Measurements from ENCODE around the gene ZNF813. TPM values are rescaled to one million over a fixed set of nuclear protein-coding genes. Genes with fewer than 3 reads are reported as not detected.

The ZNF813 gene
- total and polyA plus RNA-seq, 9 of the 15 experiments (the other 6 are each of a cell fraction or from before 2014, with no cell fraction given) = 1.3 to 8.0 (median 5.3) TPM

GRCh38 chr19:53520547-53521372 lies 53.2 kb downstream of the ZNF813 start (continued):
- TF ChIP-seq FOXM1 (IDR thresholded peaks at IDR 0.05; ENCODE audit: low read depth) = no peak
- no peak for TF ChIP-seq FOXM1 (CRISPR knock-in tag; IDR thresholded peaks at IDR 0.05; ENCODE audit: low read depth)
- TF ChIP-seq ZFPM2 (CRISPR knock-in tag; IDR thresholded peaks at IDR 0.05) = no peak
- TF ChIP-seq ZNF282 (CRISPR knock-in tag; IDR thresholded peaks at IDR 0.05) = no peak
- 0 out of 2 replicates have a peak, but pooled peaks have one; percentile 40 for TF ChIP-seq NKRF (IDR thresholded peaks at IDR 0.05; ENCODE audit: borderline replicate concordance)
- no peak for TF ChIP-seq ZBTB34 (CRISPR knock-in tag; IDR thresholded peaks at IDR 0.05)
- TF ChIP-seq RFX1 (IDR thresholded peaks at IDR 0.05) = 0 out of 2 replicates have a peak, but pooled peaks have one; percentile 8
- TF ChIP-seq ASH1L (IDR thresholded peaks at IDR 0.05; ENCODE audit: borderline replicate concordance, low read depth, partially characterized antibody) = no peak
- no peak for TF ChIP-seq PRPF4 (IDR thresholded peaks at IDR 0.05; ENCODE audit: insufficient read depth, low read depth, low read length, poor library complexity, severe bottlenecking)
- no peak for TF ChIP-seq ZNF253 (CRISPR knock-in tag; conservative IDR thresholded peaks at IDR 0.05)
- no peak for TF ChIP-seq BCL6 (CRISPR knock-in tag; IDR thresholded peaks at IDR 0.05)
- TF ChIP-seq CREBBP (IDR thresholded peaks at IDR 0.05; ENCODE audit: low read depth, low read length) = no peak
- TF ChIP-seq ZNF57 (CRISPR knock-in tag; IDR thresholded peaks at IDR 0.05) = no peak
- TF ChIP-seq ZNF696 (CRISPR knock-in tag; conservative IDR thresholded peaks at IDR 0.05) = no peak
- no peak for TF ChIP-seq MAX (CRISPR knock-in tag; IDR thresholded peaks at IDR 0.05)
- TF ChIP-seq KDM1A (IDR thresholded peaks at IDR 0.05) = no peak
- no peak for TF ChIP-seq RBM14 (IDR thresholded peaks at IDR 0.05; ENCODE audit: borderline replicate concordance, insufficient read depth, low read depth, low read length)
- no peak for TF ChIP-seq BRF2 (IDR thresholded peaks at IDR 0.05; ENCODE audit: borderline replicate concordance, insufficient read depth, insufficient read length)
- no peak for TF ChIP-seq PATZ1 (CRISPR knock-in tag; IDR thresholded peaks at IDR 0.05; ENCODE audit: borderline replicate concordance)
- no peak for TF ChIP-seq RHOXF2B (CRISPR knock-in tag; conservative IDR thresholded peaks at IDR 0.05)
- no peak for TF ChIP-seq NCOA6 (IDR thresholded peaks at IDR 0.05)

Measured in K562 (cell line).